OCI-LY3 (cell line): ENCODE data around the gene DTX4.

Source experiments
- H2AFZ ChIP-seq: fragments of 200-600, 300-600 bp; shearing (Covaris generic); 2 replicates; pipeline ENCODE4 v1.6.0; 2014; ENCODE audit warnings: antibody characterized with exemption, low read depth, low read length
- H3K27ac ChIP-seq: fragments of 200-600, 300-600 bp; sonication (generic); 2 replicates; pipeline ENCODE4 v1.5.1; 2014; ENCODE audit warnings: mild to moderate bottlenecking, low read length, moderate library complexity, mixed read lengths
- H3K27me3 ChIP-seq: fragments of 200-600, 300-600 bp; sonication (generic); 2 replicates; pipeline ENCODE4 v1.6.1; 2014; ENCODE audit warnings: low read depth, low read length, mixed read lengths
- H3K36me3 ChIP-seq: fragments of 200-600, 300-600 bp; sonication (generic); replicated peaks from 2 replicates; pipeline ENCODE3; 2014; ENCODE audit warnings: low read depth, low read length, mixed read lengths
- H3K4me1 ChIP-seq: fragments of 300-600, 200-600 bp; sonication (generic); 2 replicates; pipeline ENCODE4 v1.6.1; 2014; ENCODE audit warnings: low read length, mixed read lengths
- H3K4me2 ChIP-seq: fragments of 200-600, 300-600 bp; sonication (generic); 2 replicates; pipeline ENCODE4 v1.6.1; 2014; ENCODE audit warnings: low read length, mixed read lengths
- H3K4me3 ChIP-seq: fragments of 300-600, 200-600 bp; sonication (generic); 2 replicates; pipeline ENCODE4 v1.5.1; 2014; ENCODE audit warnings: antibody characterized with exemption, mild to moderate bottlenecking, low read length, moderate library complexity
- H3K79me2 ChIP-seq: fragments of 300-600, 200-600 bp; shearing (Covaris generic); 2 replicates; pipeline ENCODE4 v1.6.1; 2014; ENCODE audit warnings: mild to moderate bottlenecking, low read length, mixed read lengths
- H3K9ac ChIP-seq: fragments of 300-600, 200-600 bp; shearing (Covaris generic); 2 replicates; pipeline ENCODE4 v1.6.0; 2014; ENCODE audit warnings: mild to moderate bottlenecking, low read length, moderate library complexity
- H3K9me3 ChIP-seq: fragments of 200-600, 300-600 bp; shearing (Covaris generic); 2 replicates; pipeline ENCODE4 v1.6.1; 2014; ENCODE audit warnings: low read length, mixed read lengths; ENCODE audit not compliant: insufficient read depth
- H4K20me1 ChIP-seq: fragments of 200-600, 300-600 bp; sonication (generic); 2 replicates; pipeline ENCODE4 v1.6.1; 2016; ENCODE audit warnings: low read length, mixed read lengths; ENCODE audit not compliant: insufficient read depth
- CTCF ChIP-seq: fragments of 200-600, 300-600 bp; sonication (generic); IDR thresholded peaks from 2 replicates; pipeline ENCODE4 v1.5.1; 2014; ENCODE audit warnings: antibody characterized with exemption, low read length, low read depth
- EZH2phosphoT487 ChIP-seq: fragments of 200-600 bp; shearing (Covaris generic); IDR thresholded peaks from 2 replicates; pipeline ENCODE4 v1.6.1; 2018; ENCODE audit warnings: antibody characterized with exemption, mixed run types, low read depth

The DTX4 gene

GRCh38 chr11:59212744-59213631 lies 41.1 kb downstream of the DTX4 start, which contains the start of gene MPEG1:
Gene MPEG1 (minus strand): TSS chr11:59212927. CDS start chr11:59212865, 62 bp downstream.
- peak within 1 kb of the TSS; percentile 99 for H3K9ac ChIP-seq
- TF ChIP-seq EZH2phosphoT487 (no peak), CTCF (no peak)
- peak within 1 kb of the TSS; percentile 91 for H3K4me3 ChIP-seq
- no peaks in the 10 kb centered on the region for H3K27me3 ChIP-seq
- H4K20me1 ChIP-seq: peaks cover 25% of the 10 kb centered on the region
- H3K4me2 ChIP-seq: peak within 1 kb of the TSS; percentile 88
- H3K36me3 ChIP-seq: peaks cover 40% of the 10 kb centered on the region
- H3K27ac ChIP-seq: peak within 1 kb of the TSS; percentile 96
- H2AFZ ChIP-seq: no peak within 1 kb of the TSS
- H3K4me1 ChIP-seq: peaks cover 61% of the 10 kb centered on the region
- H3K9me3 ChIP-seq: no peaks in the 10 kb centered on the region
- H3K79me2 ChIP-seq: peaks cover 70% of the 10 kb centered on the region

GRCh38 chr11:59214141-59214893 lies 42.4 kb downstream of the DTX4 start:
- Histone ChIP-seq H3K27me3 (no peaks in the 10 kb centered on the region), H3K4me2 (peak overlapping the region; percentile 88), H3K4me3 (peak overlapping the region; percentile 91; the same call in 1 of the 2 replicates), H3K79me2 (peaks cover 61% of the 10 kb centered on the region), H3K9me3 (no peaks in the 10 kb centered on the region), H2AFZ (no peak overlapping the region), H3K36me3 (peaks cover 27% of the 10 kb centered on the region), H4K20me1 (peaks cover 11% of the 10 kb centered on the region), H3K4me1 (peaks cover 70% of the 10 kb centered on the region), H3K9ac (peak overlapping the region; percentile 99), H3K27ac (peak overlapping the region; percentile 96)
- no peak for TF ChIP-seq CTCF
- TF ChIP-seq EZH2phosphoT487: no peak

- peak overlapping the region; percentile 55 for H3K9ac ChIP-seq
- H3K4me3 ChIP-seq: peak overlapping the region; percentile 39; the same call in 1 of the 2 replicates
- H3K27ac ChIP-seq: peak overlapping the region; percentile 96
- H3K4me2 ChIP-seq: peak overlapping the region; percentile 56
- H3K27me3 ChIP-seq: no peaks in the 10 kb centered on the region
- H3K79me2 ChIP-seq: peaks cover 35% of the 10 kb centered on the region
- H3K36me3 ChIP-seq: peaks cover 4% of the 10 kb centered on the region
- H3K9me3 ChIP-seq: no peaks in the 10 kb centered on the region
- H3K4me1 ChIP-seq: peaks cover 95% of the 10 kb centered on the region
- TF ChIP-seq EZH2phosphoT487 (peak; percentile 91), CTCF (no peak)
- H2AFZ ChIP-seq: no peak overlapping the region
- H4K20me1 ChIP-seq: no peaks in the 10 kb centered on the region
Observed at GRCh38 chr11:59216641-59217564, 45.0 kb downstream of the DTX4 start.
